Stimulated activated CD4-positive, alpha-beta T cell treated with anti-CD3 and anti-CD28 coated beads, TNF-alpha, amount 100 ng/mL, for 24 hours (primary cell): ENCODE results near the gene C17orf114.

Experiments used
- DNase-seq, 3 experiments: peaks; one replicate each; pipeline ENCODE4 v3.0.0-alpha.2; 2020; ENCODE audit warnings: low read depth in 3 of 3

Gene C17orf114

DNA sequence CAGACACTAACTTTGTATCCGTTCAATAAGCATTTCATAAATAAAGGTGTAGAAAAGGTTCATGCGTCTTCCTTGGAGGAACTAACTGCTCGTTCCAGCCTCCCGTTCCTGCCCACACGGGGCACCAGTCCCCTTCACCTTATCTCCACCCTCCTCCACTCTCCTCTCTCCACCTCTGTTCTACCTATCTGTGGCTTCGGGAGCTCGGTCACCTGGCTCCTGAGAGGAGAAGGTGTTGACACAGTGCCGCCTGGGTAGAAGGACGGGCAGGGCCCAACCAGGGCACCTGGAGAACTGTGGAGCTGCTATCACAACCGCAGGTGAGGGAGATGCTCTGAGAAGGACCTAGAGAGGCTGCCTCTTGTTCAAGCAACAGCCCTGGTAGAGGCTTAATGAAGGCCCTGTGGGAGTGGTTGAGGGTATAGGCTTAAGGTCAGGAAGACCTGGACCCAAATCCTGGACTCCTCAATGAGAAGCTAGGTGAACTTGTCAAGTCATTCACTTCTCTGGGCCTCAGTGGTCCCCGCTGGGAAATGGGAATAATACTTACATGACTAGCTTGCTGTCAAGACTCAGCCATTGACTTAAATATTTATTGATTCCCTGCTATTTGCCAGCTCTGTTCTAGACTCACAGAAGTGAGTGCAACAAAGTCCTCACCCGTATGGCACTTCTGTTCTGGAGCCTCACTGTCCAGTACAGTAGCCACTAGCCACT, 21.4 kb upstream of the C17orf114 start:
- DNase-seq = no peak

DNA sequence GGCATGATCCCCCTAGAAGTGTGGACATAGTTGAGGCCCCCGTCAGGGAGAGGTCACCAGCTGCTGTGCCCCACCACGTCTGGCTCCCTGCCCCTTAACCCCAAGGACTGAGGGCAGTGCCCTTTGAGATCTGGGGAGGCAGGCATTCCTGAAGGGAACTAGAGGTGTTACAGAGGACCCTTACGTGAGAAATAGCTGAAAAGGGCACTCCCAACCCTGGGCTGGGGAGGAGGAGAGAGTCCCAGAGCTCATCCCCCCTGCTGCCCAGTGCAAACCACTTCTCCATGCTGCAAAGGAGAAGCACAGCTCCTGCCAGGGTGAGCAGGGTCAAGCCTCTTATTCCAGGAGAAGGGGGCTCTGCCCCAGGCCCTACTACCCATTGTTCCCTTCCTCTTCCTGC, 20.7 kb upstream of the C17orf114 start:
- no peak for DNase-seq

DNA sequence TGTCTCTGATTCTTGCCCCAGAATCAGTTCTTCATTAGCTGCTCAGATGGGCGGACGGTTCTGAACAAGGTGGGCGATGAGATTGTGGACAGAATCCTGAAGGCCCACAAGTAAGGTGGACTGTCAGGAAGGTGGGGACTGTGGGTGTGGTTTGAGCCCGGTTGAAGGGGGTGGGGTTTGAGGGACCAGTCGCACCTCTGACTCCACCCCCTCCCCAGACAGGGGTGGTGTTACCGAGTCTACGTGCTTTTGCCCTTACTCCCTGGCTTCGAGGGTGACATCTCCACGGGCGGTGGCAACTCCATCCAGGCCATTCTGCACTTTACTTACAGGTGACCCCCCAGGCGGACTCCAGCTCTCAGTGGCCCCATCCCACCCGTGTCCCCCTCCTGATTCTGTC, 16.1 kb upstream of the C17orf114 start:
- no peak for DNase-seq

DNA sequence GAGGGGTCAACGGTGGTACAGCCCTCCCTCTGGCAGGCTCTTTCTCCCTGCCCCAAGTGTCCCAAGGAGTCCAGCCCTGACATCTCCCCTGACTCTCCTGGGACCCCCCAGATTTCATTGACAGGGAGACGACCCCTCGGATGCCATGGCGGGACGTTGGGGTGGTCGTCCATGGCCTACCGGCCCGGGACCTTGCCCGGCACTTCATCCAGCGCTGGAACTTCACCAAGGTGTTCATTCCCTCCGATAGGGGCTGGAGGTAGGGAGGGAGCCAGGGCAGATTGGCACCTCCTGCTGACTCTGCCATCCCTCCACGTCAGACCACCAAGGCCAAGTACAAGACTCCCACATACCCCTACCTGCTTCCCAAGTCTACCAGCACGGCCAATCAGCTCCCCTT, 14.7 kb upstream of the C17orf114 start:
- DNase-seq = no peak

DNA sequence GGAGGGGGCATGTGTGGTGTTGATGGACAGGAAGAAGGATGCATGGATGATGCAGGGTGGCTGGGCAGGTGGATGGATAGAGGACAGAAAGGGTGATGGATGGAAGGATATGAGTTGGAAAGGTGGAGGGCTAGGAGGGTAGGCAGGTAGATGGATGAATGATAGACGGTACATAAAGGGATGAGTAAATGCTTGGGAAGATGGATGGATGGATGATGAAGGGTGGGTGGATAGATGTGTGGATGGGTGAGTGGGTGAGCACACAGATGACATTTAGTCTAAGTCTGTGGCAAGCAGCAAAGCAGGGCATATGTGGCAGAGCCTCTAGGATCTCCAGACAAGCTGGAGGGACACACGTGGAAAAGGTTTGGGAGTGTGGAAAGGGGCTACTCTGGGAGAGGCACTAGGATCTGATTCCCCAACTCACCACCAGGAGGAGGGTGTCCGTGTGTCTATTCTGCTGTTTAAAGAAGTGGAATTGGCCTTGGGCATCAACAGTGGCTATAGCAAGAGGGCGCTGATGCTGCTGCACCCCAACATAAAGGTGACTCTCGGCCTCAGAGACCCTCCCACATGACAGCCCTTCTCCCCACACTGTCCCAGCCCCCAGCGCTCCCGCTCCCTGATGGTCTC, 13.0 kb upstream of the C17orf114 start:
- no peak for DNase-seq

DNA sequence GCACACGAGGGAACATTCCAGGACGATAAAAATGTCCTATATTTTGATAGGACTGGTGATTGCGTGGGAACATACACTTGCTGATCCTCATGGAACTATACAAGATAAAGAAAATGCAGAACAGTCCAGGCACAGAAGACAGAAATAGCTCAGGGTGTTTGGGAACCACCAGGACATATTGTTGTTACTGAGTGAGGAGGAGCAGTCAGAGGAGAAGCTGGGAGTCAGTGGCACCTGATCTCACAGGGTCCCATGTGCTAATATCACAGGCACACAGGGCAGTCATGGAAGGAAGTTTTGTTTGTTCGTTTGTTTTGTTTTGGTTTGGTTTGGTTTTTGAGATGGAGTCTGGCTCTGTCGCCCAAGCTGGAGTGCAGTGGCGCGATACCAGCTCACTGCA, 10.6 kb upstream of the C17orf114 start:
- no peak for DNase-seq

DNA sequence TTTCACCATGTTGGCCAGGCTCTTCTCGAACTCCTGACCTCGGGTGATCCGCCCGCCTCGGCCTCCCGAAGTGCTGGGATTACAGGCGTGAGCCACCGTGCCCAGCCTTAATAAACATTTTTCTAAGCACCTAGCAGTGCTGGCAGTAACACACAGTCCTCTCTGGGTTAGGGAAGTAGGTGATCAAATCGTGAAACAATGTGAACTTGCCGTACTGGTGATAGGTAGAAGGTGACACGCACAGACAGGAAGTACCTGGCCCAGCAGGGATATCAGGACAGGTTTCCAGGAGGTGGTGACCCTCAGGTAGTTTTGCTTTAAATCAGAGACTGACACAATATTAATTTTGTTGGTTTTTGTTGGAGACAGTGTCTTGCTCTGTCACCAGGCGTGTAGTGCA, 9.3 kb upstream of the C17orf114 start:
- no peak for DNase-seq

DNA sequence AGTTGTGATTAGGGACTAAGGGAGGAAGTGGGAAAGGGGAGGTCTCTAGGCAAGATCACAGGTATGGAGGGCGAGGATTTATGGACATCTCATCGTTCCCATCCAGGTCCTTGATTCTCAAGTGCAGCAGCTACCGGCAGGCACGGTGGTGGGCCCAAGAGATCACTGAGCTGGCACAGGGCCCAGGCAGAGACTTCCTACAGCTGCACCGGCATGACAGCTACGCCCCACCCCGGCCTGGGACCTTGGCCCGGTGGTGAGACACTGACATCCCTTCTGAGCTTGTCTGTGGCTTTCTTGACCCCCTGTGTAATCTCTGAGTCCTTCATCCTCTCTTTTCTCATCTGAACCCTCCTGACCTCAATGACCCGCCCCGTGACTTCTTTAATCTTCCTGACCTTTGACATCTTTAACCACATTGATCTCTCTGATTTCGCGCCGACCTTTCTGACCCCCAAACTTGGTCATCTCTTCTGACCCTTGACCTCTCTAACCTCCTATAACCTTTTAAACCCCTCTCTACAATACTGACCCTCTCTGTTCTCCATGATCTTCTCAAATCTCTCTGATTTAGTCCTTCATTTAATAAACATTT, 8.7 kb upstream of the C17orf114 start:
- DNase-seq = no peak

DNA sequence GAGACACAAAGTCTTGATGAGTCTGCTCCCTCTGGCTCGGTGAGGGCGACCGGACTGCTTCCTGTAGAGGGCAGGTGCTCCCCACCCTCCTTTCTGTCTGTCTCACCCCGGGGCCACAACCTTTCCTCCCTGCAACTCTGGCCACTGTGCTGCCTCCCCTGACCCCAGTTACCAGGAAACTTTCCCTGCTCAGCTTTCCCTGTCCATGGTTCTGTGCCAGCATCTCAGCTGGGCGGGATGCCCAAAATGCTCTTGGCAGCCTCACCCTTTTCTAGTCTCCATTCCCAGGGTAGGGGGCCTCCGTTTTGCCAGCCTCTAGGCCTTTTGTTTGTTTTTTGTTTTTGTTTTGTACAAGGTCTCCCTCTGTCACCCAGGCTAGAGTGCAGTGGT, 6.2 kb upstream of the C17orf114 start:
- DNase-seq = no peak

DNA sequence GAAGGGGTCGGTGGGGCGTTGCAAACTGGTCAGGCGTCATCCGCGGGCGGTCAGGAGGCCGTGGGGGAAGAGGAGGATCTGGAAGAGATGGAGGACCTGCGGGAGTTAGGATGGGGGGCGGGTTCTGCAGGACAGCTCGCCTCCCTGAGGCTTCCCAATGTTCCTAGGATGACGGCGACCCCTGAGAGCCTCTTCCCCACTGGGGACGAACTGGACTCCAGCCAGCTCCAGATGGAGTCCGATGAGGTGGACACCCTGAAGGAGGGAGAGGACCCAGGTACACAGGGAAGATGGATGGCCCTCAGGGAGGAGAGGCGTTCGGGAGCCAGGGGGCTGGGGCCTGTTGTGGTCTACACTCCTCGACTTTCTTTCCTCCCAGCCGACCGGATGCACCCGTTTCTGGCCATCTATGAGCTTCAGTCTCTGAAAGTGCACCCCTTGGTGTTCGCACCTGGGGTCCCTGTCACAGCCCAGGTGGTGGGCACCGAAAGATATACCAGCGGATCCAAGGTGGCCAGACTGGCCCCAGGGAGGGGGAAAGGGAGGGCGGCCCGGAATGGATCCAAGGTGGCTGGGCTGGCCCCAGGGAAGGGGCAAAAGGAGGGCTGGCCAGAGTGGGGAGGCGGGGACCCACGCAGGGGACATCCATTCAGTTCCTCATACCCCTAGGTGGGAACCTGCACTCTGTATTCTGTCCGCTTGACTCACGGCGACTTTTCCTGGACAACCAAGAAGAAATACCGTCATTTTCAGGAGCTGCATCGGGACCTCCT, 5.7 kb upstream of the C17orf114 start:
- no peak for DNase-seq

DNA sequence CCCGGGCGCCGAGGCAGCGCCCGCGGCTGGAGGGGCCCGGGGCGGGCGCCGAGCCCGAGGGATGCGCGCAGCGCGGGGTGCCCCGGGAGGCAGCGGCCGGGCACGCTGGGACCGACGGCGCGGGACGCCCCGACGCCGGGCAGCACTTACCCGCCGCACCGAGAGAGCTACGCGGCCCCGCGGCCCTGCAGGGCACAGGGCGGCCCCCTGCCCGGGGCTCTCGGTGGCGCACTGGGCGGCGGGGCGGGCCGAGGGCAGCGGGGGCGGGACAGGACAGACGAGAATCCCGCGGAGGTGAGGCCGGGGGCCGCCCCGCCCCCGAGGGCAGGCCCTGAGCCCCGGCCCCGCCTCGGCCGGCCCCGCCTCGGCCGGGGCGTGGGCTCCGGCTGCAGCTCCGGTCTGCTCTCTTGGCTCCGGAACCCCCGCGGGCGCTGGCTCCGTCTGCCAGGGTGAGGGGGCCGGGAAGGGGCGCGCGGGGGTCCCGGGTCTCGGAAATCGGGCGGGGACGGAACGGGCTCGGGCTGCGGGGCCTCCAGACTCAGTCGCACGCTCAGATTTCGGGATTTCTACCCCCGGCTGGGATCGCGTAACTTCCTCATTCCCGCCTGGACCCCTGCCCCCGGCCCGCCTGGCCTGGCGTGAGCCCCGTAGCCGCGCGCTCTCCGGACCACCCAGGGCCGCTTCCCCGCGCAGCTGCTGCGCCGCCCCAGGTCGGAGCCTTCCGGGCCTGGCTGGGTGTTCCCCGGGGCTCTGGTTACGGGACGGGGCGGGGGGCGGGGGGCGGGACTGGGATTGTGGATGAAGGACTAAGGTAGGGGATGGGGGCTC, 4.9 kb upstream of the C17orf114 start, which contains the start of gene PLD2:
TSS of gene PLD2 (plus strand) at position 376 of the 828 bp plus-strand sequence. CDS start 621 bp downstream, outside the sequence.
- peak; percentile 70 to 91 (median 72) for DNase-seq

DNA sequence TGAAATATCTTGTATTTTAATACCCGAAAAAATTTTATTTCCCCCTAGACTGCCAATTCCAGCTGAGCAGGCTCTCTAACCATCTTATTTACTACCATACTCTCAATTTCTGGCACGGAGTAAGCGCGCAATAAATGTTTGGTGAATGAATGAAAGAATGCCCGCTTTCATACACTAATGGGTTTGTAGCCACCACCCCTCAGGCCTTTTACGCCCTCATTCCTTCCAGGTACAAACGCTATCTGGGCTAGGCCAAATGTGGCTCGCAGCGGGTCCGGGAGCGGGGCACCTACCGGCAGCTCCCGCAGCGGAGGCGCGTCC, 4.3 kb upstream of the C17orf114 start:
- no peak for DNase-seq

DNA sequence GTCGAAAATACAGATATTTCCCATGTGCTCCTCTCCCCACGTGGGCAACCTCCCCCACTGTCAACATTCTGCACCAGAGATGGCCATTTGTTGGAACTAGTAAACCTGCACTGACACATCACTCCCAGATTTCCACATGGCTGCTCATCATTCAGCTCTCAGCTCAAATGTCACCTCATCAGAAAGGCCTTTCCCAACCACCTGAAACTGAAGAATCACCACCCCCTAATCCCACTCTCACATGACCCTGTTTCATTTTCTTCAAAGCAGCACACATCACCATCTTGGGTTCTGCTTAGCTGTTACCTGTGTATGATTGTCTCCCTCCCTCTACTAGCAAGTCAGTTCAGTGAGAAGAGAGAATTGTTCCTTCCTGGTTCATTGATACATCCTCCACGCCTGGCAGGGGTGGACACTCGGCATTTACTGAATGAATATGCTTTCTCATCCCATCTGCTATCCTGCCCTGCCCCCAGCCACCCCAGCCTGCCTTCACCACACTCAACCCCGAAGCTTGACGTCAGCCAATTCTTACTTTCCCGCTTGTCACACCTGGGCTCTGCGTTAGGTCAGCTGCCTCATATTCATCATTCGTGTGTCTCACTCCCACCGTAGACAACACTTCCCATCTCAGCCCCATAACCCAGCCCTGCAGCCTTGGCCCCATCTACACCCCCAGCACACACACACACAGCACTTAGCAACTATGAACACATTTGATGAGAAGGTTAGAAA, 1.5 kb downstream of the C17orf114 start:
- DNase-seq = no peak

DNA sequence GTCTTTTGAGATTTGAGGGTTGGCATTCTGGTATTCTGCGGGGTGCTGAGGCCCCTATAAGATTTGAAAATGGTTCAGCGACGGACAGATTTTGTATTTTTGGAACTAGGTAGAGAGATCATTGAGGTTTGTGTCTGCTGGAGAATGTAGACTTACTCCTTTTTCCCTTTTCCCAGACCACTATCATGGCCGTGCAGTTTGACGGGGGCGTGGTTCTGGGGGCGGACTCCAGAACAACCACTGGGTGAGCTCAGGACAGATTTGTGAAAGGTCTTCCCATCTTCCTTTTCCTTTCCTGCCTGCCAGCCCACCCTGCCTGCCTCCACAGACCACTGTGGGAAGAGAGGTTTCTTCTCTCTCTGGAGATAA, 5.6 kb downstream of the C17orf114 start:
- DNase-seq = peak in 1 of 3 experiments; percentile 52

DNA sequence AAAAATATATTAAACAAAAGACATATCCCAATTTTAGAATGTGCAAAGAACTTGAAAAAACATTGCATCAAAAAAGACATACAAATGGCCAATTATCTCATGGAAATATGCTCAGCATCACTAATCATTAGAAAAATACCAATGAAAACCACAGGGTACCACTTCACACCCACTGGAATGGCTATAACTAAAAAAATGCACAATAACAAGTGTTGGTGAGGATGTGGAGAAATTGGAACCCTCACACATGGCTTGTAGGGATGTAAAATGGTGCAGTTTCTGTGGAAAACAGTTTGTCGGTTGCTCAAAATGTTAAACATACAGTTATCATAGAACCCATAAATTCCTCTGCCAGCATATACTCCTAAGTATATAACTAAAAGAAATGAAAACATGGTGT, 7.0 kb downstream of the C17orf114 start:
- DNase-seq = no peak

DNA sequence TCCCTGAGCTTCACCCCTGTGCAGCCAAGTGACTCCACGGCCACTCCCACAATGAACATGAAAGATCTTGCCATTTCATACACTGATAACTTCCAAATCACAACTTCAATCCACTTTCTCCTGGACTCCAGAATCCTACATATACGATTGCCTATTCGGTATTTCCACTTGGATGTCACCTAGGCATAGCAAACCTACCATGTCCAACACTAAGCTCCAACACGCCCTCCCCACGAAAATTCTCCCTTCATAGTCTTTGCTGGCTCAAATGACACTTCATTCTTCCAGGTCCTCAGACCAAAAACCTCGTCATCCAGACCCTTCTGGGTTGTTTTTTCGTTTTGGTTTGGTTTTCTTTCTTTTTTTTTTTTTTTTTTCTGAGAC, 11.4 kb downstream of the C17orf114 start:
- no peak for DNase-seq

DNA sequence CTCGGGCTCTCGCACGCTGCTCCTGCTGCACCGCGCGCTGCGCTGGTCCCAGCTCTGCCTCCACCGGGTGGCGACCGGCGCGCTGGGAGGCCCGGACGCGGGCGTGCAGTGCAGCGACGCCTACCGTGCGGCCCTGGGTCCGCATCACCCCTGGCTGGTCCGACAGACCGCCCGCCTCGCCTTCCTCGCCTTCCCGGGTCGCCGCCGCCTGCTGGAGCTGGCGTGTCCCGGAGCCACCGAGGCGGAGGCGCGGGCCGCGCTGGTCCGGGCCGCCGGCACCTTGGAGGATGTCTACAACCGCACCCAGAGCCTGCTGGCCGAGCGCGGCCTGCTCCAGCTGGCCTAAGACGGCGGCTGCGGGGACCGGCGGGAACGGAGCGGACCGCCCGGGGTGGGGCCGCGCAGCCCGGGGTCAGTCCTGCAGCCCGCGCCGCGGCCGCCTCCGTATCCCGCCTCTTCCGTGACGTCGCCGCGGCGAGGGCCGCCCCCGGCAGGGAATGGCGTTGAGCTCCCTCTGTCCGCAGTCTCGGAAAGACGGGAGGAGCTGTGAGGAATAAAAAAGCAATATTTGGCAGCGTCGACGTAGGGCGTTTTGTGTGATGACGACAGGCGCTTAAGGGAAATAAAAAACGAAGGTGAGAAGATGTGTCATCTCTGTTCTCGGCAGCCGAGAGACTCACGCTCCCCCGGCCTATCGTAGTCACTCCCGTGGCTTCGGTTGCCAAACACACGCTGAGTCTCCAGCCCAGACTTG, 12.0 kb downstream of the C17orf114 start:
- peak; percentile 58 to 81 (median 59) for DNase-seq

DNA sequence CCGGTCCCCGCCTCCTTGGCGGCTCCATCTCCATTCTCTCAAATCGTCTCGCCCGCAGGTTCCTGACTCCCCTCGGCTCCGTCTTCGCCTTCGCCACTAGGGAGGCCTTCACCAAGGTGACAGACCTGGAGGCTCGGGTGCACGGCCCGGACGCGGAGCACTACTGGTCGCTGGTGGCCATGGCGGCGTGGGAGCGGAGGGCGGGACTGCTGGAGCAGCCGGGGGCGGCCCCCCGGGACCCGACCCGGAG, 12.5 kb downstream of the C17orf114 start:
- DNase-seq = no peak

DNA sequence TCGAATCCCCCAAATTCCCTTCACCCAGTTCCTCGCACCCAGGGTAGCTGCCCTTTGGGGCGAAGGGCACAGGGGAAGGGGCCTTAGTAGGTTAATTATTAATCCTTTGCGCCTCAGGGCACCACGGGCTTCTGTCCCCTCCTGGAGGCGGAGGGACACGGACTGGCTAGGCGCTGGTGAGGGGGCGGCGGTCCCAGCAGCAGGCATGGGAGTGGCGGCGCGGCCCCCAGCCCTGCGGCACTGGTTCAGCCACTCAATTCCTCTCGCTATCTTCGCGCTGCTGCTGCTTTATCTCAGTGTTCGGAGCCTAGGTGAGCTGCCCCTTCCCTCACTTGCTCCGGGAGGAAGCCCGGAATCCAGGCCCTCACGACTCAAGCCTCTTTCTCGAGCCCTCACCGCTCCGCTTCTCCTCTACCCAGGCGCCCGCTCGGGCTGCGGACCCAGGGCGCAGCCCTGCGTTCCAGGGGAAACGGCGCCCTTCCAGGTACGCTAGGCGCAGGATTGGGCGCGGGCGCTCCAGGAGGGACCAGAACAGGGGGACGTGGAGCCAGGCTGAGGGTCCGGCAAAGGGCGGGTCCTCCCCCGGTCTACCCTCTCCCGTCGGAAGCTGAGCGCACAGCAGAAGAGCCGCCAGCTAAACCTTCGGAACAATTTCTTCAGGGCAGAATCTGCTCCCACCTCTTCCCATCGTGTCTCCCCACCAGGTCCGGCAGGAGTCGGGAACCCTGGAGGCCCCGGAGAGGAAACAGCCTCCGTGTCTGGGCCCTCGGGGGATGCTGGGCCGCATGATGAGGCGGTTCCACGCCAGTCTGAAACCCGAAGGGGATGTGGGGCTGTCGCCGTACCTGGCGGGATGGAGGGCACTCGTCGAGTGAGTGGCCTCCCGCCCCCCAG, 13.1 kb downstream of the C17orf114 start, which contains the start of gene GLTPD2:
TSS of gene GLTPD2 (plus strand) at position 158 of the 894 bp plus-strand sequence. CDS start at position 206, 48 bp downstream.
- DNase-seq = no peak
